GM12878 (cell line): ENCODE results near the gene OSBPL5. TPM values are rescaled to one million over a fixed set of nuclear protein-coding genes. Genes with fewer than 3 reads are reported as not detected.

Source experiments
- ATAC-seq: fragments of 200-7000 bp; cut with Tn5 transposase; 3 replicates; pipeline ENCODE4 v1.9.1; 2020; ENCODE audit warnings: mild to moderate bottlenecking, moderate library complexity
- BruUV-seq: library from RNA; stranded (reverse); fragments of 400-500 nt; replicated peaks from 2 replicates; lab custom pipeline; 2021; lab: Mats Ljungman, UMichigan
- CTCF ChIA-PET: fragments of 300-600 bp; sonication (Branson Sonifier 250); formaldehyde crosslinking; extraction: SDS; loops from one replicate; lab custom pipeline; 2021; ENCODE audit warnings: inconsistent platforms; lab: Yijun Ruan, JAX
- POLR2A ChIA-PET: fragments of 350-600 bp; formaldehyde crosslinking; extraction: SDS; loops from one replicate; lab custom pipeline; 2021; ENCODE audit warnings: inconsistent platforms; lab: Charles Lee
- RAD21 ChIA-PET: fragments of 300-600 bp; sonication (Branson Sonifier 250); formaldehyde crosslinking; loops from one replicate; lab custom pipeline; 2023; ENCODE audit warnings: antibody characterized with exemption; ENCODE audit not compliant: unreplicated experiment; lab: Charles Lee
- SMC1A ChIA-PET: fragments of 300-600 bp; sonication (Branson Sonifier 250); formaldehyde crosslinking; loops from one replicate; lab custom pipeline; 2023; ENCODE audit not compliant: unreplicated experiment, uncharacterized antibody; lab: Charles Lee
- DNase-seq: peaks from one replicate; pipeline ENCODE4 v3.0.0-alpha.2; 2011; ENCODE audit warnings: low read depth, low spot score
- FAIRE-seq: peaks from 3 replicates; lab custom pipeline; 2011; peaks lifted over from hg19 to GRCh38; lab: Jason Lieb, UNC
- H2AFZ ChIP-seq: 2 replicates; pipeline ENCODE4 v1.6.0; 2011; ENCODE audit warnings: low read depth, low read length, control low read depth; ENCODE audit not compliant: control insufficient read depth
- H3K27ac ChIP-seq: 2 replicates; pipeline ENCODE4 v1.5.1; 2011; ENCODE audit warnings: control low read depth; ENCODE audit not compliant: control insufficient read depth, insufficient read depth
- H3K27me3 ChIP-seq, 2 experiments: replicated peaks in 1 of 2; 2 replicates each; pipeline versions ENCODE4 v1.6.0 to v1.6.1; 2011; ENCODE audit warnings: low read length in 1 of 2; ENCODE audit not compliant: control insufficient read depth in 2 of 2, insufficient read depth in 2 of 2
- H3K36me3 ChIP-seq, 2 experiments: 2 replicates each; pipeline ENCODE4 v1.5.1; 2011; ENCODE audit warnings: low read length in 1 of 2; ENCODE audit not compliant: control insufficient read depth in 2 of 2, insufficient read depth in 2 of 2
- H3K4me1 ChIP-seq: 2 replicates; pipeline ENCODE4 v1.6.1; 2011; ENCODE audit warnings: mild to moderate bottlenecking, low read length, moderate library complexity, mixed read lengths; ENCODE audit not compliant: control insufficient read depth, insufficient read depth
- H3K4me2 ChIP-seq: 2 replicates; pipeline ENCODE4 v1.6.0; 2011; ENCODE audit warnings: control low read depth; ENCODE audit not compliant: control insufficient read depth, insufficient read depth
- H3K4me3 ChIP-seq: fragments of 200-600 bp; sonication (generic); 2 replicates; pipeline ENCODE4 v1.5.1; 2016
- H3K79me2 ChIP-seq: 2 replicates; pipeline ENCODE4 v1.6.0; 2011; ENCODE audit warnings: low read length; ENCODE audit not compliant: control insufficient read depth, insufficient read depth
- H3K9ac ChIP-seq: 2 replicates; pipeline ENCODE4 v1.8.0; 2011; ENCODE audit warnings: low read length, control low read depth, mixed read lengths; ENCODE audit not compliant: control insufficient read depth, insufficient read depth
- H3K9me3 ChIP-seq: replicated peaks from 3 replicates; pipeline ENCODE4 v1.5.1; 2011; ENCODE audit warnings: mild to moderate bottlenecking, low read length; ENCODE audit not compliant: control insufficient read depth, insufficient read depth
- H4K20me1 ChIP-seq: 2 replicates; pipeline ENCODE4 v1.6.0; 2011; ENCODE audit not compliant: control insufficient read depth, insufficient read depth
- E2F4 ChIP-seq: IDR thresholded peaks from 2 replicates; pipeline ENCODE4 v1.6.1; 2012; ENCODE audit warnings: low read depth, low read length, improper control_type of control experiment
- EGR1 ChIP-seq, 2 experiments: IDR thresholded peaks; 1 replicate in 1 of 2; 2 replicates in 1 of 2; pipeline ENCODE4 v1.6.1; 2011 to 2012; ENCODE audit warnings: low read depth in 2 of 2, low read length in 2 of 2, borderline replicate concordance in 1 of 2, mild to moderate bottlenecking in 1 of 2, moderate library complexity in 1 of 2
- FOXK2 ChIP-seq: fragments of 450-650 bp; IDR thresholded peaks from 2 replicates; pipeline ENCODE4 v1.6.1; 2017; ENCODE audit warnings: mild to moderate bottlenecking, moderate library complexity
- GATAD2B ChIP-seq: fragments of 450-650 bp; conservative IDR thresholded peaks from 2 replicates; pipeline ENCODE4 v1.6.1; 2017; ENCODE audit warnings: low read depth, mild to moderate bottlenecking, moderate library complexity
- IKZF2 ChIP-seq, 2 experiments: fragments of 450-650 bp; IDR thresholded peaks; 2 replicates each; pipeline ENCODE4 v1.6.1; 2017; ENCODE audit warnings: mild to moderate bottlenecking in 2 of 2, moderate library complexity in 2 of 2
- NFYB ChIP-seq: IDR thresholded peaks from 2 replicates; pipeline ENCODE4 v1.6.1; 2011; ENCODE audit warnings: low read depth, mild to moderate bottlenecking, low read length, improper control_type of control experiment, moderate library complexity; ENCODE audit not compliant: insufficient read depth
- PBX3 ChIP-seq: IDR thresholded peaks from 2 replicates; pipeline ENCODE4 v1.6.1; 2011; ENCODE audit warnings: mild to moderate bottlenecking, low read depth, low read length, moderate library complexity; ENCODE audit not compliant: insufficient replicate concordance
- SKIL ChIP-seq: fragments of 450-650 bp; IDR thresholded peaks from 2 replicates; pipeline ENCODE4 v1.6.1; 2017; ENCODE audit warnings: mild to moderate bottlenecking, low read depth, inconsistent platforms; ENCODE audit not compliant: poor library complexity, severe bottlenecking
- SREBF1 ChIP-seq: IDR thresholded peaks from 2 replicates; pipeline ENCODE4 v1.6.1; 2012; ENCODE audit warnings: mild to moderate bottlenecking, low read length
- TAF1 ChIP-seq: IDR thresholded peaks from 2 replicates; pipeline ENCODE4 v1.6.1; 2011; ENCODE audit warnings: mild to moderate bottlenecking, low read depth, low read length, borderline replicate concordance
- TCF3 ChIP-seq: IDR thresholded peaks from 2 replicates; pipeline ENCODE4 v1.6.1; 2012; ENCODE audit warnings: low read depth, mild to moderate bottlenecking, low read length, borderline replicate concordance; ENCODE audit not compliant: insufficient read depth
- ZBTB33 ChIP-seq: fragments of 450-650 bp; IDR thresholded peaks from 2 replicates; pipeline ENCODE4 v1.6.1; 2017; ENCODE audit warnings: mild to moderate bottlenecking
- ZNF217 ChIP-seq: fragments of 450-650 bp; IDR thresholded peaks from 2 replicates; pipeline ENCODE4 v1.6.1; 2017; ENCODE audit warnings: antibody characterized with exemption, mild to moderate bottlenecking
- ZNF274 ChIP-seq: IDR thresholded peaks from one replicate; pipeline ENCODE4 v1.8.0; 2011; ENCODE audit not compliant: insufficient read length, insufficient read depth
- ZNF592 ChIP-seq: fragments of 450-650 bp; IDR thresholded peaks from 2 replicates; pipeline ENCODE4 v1.6.1; 2017; ENCODE audit warnings: mild to moderate bottlenecking, moderate library complexity
- WGBS: methylation state at CpG from one replicate; pipeline ENCODE4 v1.1.6; 2016; ENCODE audit warnings: low lambda C conversion rate; ENCODE audit not compliant: insufficient replicate concordance, insufficient coverage; ENCODE audit errors: missing lambda C conversion rate; 5-methylcytosine and 5-hydroxymethylcytosine counted together
- in situ Hi-C: fragments of 300-500 bp; cut with MboI; formaldehyde crosslinking; loops from 9 replicates; pipeline ENCODE4 v1.14.3; 2018; ENCODE audit warnings: mixed read lengths
- intact Hi-C: fragments of 100-400 bp; cut with micrococcal nuclease; formaldehyde crosslinking; loops from one replicate; pipeline ENCODE4 v1.14.2; 2022; ENCODE audit not compliant: unreplicated experiment
- polyA plus RNA-seq, 11 experiments: library from polyadenylated mRNA; depleted of rRNA in 4 of 11; unstranded in 6 of 11; stranded (reverse) in 5 of 11; fragments of >200 nt; fragmentation: Nextera tagmentation in 4 of 11; fragmentation: Illumina TruSeq in 1 of 11; extraction: Ambion mirVana in 4 of 11; extraction: Trizol in 1 of 11; gene quantifications; 1 replicate in 1 of 11; 2 replicates in 10 of 11; pipeline versions ENCODE4 v1.2.1 to v1.2.3, GENCODE V29; 2011 to 2016; ENCODE audit warnings: inconsistent platforms in 2 of 11, missing spikeins in 2 of 11, low read depth in 1 of 11
- total RNA-seq, 4 experiments: library from RNA; depleted of rRNA in 3 of 4; stranded (reverse); fragments of >200 nt in 3 of 4; fragmentation: Illumina TruSeq in 1 of 4; extraction: Trizol in 1 of 4; gene quantifications; 2 replicates each; pipeline versions ENCODE4 v1.2.1 to v1.2.3, GENCODE V29; 2013 to 2021

Gene OSBPL5
- total and polyA plus RNA-seq, 10 of the 15 experiments (the other 5 are each of a cell fraction or from before 2014, with no cell fraction given), result not detected

- Histone ChIP-seq H3K9ac (no peak overlapping the region), H3K79me2 (no peaks in the 10 kb centered on the region), H3K4me1 (no peaks in the 10 kb centered on the region), H2AFZ (no peak overlapping the region), H3K36me3 (no peaks in the 10 kb centered on the region), H3K9me3 (no peaks in the 10 kb centered on the region), H3K27me3 (peaks cover 0 to 2% of the 10 kb centered on the region in 2 experiments; a peak in 1 of 4 replicates), H4K20me1 (no peaks in the 10 kb centered on the region)
- BruUV-seq, result no TSS peak
- RAD21 ChIA-PET, result no interaction called here
- SMC1A ChIA-PET, result no interaction called here
- DNase-seq (no peak), ATAC-seq (no peak), FAIRE-seq (no peak)
- POLR2A ChIA-PET, result no interaction called here
- TF ChIP-seq SKIL (no peak), NFYB (no peak), TCF3 (no peak), FOXK2 (no peak), ZNF274 (no peak), ZNF592 (no peak), ZNF217 (no peak), PBX3 (no peak), EGR1 (IDR thresholded peaks at IDR 0.05; ENCODE audit: borderline replicate concordance in 1 of 2, low read depth in 2 of 2, low read length in 2 of 2) (no peak), TAF1 (no peak), GATAD2B (no peak), SREBF1 (no peak), IKZF2 (IDR thresholded peaks at IDR 0.05) (no peak), ZBTB33 (no peak), E2F4 (no peak)
- TF ChIP-seq, all 136 proteins: peak for 0
- in situ Hi-C loops, result no loop called here
- CTCF ChIA-PET, result no interaction called here
- intact Hi-C loops, result no loop called here
- Histone ChIP-seq H3K27ac (no peak overlapping the region), H3K4me3 (no peak overlapping the region), H3K4me2 (no peak overlapping the region)
- 0% methylated on average over 4 of the region's 4 CpGs for WGBS
Observed at GRCh38 chr11:3214420-3214699, 49.2 kb upstream of the OSBPL5 start.
